GM18498 (cell line): ENCODE results near the gene GABRG3.

Experiments used
- ATAC-seq: cut with Tn5 transposase; IDR thresholded peaks from one replicate; pipeline ENCODE4 v1.9.1; 2021; ENCODE audit warnings: mild to moderate bottlenecking, moderate library complexity; ENCODE audit not compliant: unreplicated experiment

Gene GABRG3

GRCh38 chr15:26970712-26971210 lies at the start of gene GABRG3:
Gene GABRG3, plus strand, starts transcription at chr15:26971181.
- ATAC-seq = no peak

- no peak for ATAC-seq
These were observed 49.5 kb upstream of the GABRG3 start for GRCh38 chr15:26921433-26921832.

- ATAC-seq = no peak
These were observed 44.9 kb upstream of the GABRG3 start for GRCh38 chr15:26926081-26926480.

- no peak for ATAC-seq
These were observed 42.9 kb upstream of the GABRG3 start for GRCh38 chr15:26928051-26928450.

GRCh38 chr15:26929588-26929987 lies 41.4 kb upstream of the GABRG3 start:
- no peak for ATAC-seq

GRCh38 chr15:26934848-26935247 lies 36.1 kb upstream of the GABRG3 start:
- no peak for ATAC-seq

- ATAC-seq = no peak
These were observed 35.7 kb upstream of the GABRG3 start for GRCh38 chr15:26935322-26935721.

- no peak for ATAC-seq
These were observed 34.5 kb upstream of the GABRG3 start for GRCh38 chr15:26936502-26936901.

GRCh38 chr15:26937134-26937533 lies 33.8 kb upstream of the GABRG3 start:
- ATAC-seq = no peak

- ATAC-seq = no peak
These were observed 31.6 kb upstream of the GABRG3 start for GRCh38 chr15:26939398-26939797.

- ATAC-seq = no peak
These were observed 29.5 kb upstream of the GABRG3 start for GRCh38 chr15:26941489-26941888.

- ATAC-seq = no peak
These were observed 27.1 kb upstream of the GABRG3 start for GRCh38 chr15:26943866-26944265.

GRCh38 chr15:26945046-26945445 lies 25.9 kb upstream of the GABRG3 start:
- ATAC-seq = no peak

GRCh38 chr15:26950001-26950400 lies 21.0 kb upstream of the GABRG3 start:
- no peak for ATAC-seq

- ATAC-seq = no peak
These were observed 16.6 kb upstream of the GABRG3 start for GRCh38 chr15:26954403-26954802.

- ATAC-seq = no peak
These were observed 3.2 kb upstream of the GABRG3 start for GRCh38 chr15:26967719-26968269.

- no peak for ATAC-seq
These were observed 2.2 kb upstream of the GABRG3 start for GRCh38 chr15:26968806-26969205.

GRCh38 chr15:26971271-26972018 lies 464 bp downstream of the GABRG3 start:
- ATAC-seq = no peak

GRCh38 chr15:26972636-26973035 lies 1.7 kb downstream of the GABRG3 start:
- ATAC-seq = no peak

- no peak for ATAC-seq
These were observed 3.3 kb downstream of the GABRG3 start for GRCh38 chr15:26974120-26974780.

GRCh38 chr15:26981492-26981891 lies 10.5 kb downstream of the GABRG3 start:
- no peak for ATAC-seq

- ATAC-seq = no peak
These were observed 12.8 kb downstream of the GABRG3 start for GRCh38 chr15:26983822-26984221.
